ENCODE measurements around the gene CNOT2.

CNOT2 gene

GRCh38 chr12:70354787-70355186 is 111.6 kb downstream of the CNOT2 start:
- no peak overlapping the region for H3K4me3 ChIP-seq (ENCODE audit: low read length)
- TF ChIP-seq ZNF274 (IDR thresholded peaks at IDR 0.05; ENCODE audit: low read depth, low read length) = no peak

DNA sequence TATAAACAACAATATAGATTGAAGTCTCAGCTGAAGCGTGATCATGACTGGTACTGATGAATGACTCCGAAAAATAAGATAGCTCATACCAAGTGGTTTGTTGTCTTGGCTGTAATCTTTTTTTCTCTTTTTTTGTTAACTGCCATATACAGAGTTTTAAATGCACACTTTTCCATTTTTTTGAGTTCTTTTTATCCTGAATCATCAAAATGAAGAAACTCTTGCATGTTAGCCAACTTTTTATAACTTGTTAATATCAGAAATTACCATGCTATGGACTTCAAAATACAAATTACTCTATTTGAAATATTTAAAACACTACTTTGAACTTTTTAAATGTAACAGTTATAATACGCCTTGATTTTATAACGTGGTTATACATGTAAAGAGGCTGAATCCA is 112.7 kb downstream of the CNOT2 start:
- no peak for TF ChIP-seq ZNF274 (IDR thresholded peaks at IDR 0.05; ENCODE audit: low read depth, low read length)
- H3K4me3 ChIP-seq (ENCODE audit: low read length) = no peak overlapping the region

DNA sequence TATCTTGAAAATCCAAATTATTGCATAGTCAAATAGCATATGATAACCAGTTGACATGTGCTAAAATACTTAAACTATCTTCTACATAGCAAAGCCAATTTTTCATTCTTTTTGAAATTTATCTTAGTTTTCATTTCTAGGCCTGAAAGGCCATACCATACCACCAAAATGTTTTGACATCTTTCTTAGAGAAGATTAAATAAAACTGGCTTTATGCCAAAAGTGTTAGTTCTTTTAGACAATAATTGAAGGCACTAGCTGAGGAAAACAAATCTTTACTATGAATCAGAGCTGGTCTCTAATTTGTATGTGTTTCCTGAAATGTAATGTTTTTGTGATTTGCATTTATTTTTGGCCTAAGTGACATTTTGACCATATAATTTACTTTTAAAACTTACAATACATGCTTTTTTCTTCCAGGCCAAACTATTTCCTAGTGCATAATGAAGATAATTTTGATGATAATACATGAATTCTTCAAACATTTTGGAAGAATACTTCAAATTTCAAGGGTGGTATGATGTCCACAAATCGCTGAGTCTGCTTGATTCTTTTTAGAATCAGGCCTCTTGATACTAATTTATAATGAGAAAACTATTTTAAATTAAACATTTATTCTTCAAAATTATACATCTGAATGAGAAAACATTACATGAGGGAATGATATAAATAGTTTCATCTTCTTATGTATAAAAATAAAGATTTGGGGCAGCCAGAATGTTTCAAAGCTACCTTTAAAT is 116.4 kb downstream of the CNOT2 start:
- no peak overlapping the region for H3K4me3 ChIP-seq (ENCODE audit: low read length)
- TF ChIP-seq ZNF274 (IDR thresholded peaks at IDR 0.05; ENCODE audit: low read depth, low read length) = no peak

DNA sequence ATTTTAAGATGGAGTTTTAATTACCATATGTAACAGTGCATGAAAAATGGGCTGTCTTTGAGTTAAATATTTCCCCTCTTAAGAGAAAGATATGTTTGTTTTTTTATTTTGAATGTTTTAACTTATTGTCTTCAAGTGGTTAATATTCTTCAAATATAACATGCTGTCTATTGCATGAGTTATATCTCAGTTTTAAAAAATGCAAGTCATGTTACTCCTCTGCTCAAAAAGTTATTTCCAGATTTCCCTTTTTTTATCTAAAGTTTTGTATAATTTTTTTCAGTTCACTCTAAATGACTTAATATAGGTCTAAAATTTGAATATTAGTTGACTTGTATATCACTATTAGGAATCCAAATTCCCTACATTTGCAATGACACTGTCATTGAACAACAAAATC is 117.0 kb downstream of the CNOT2 start:
- no peak for TF ChIP-seq ZNF274 (IDR thresholded peaks at IDR 0.05; ENCODE audit: low read depth, low read length)
- H3K4me3 ChIP-seq (ENCODE audit: low read length) = no peak overlapping the region

- peak overlapping the region; percentile 70; the same call in 1 of the 2 replicates for H3K4me3 ChIP-seq (ENCODE audit: low read length)
- no peak for TF ChIP-seq ZNF274 (IDR thresholded peaks at IDR 0.05; ENCODE audit: low read depth, low read length)
These were observed 121.6 kb downstream of the CNOT2 start for GRCh38 chr12:70364695-70365397.

GRCh38 chr12:70365398-70365647 is 122.1 kb downstream of the CNOT2 start:
- H3K4me3 ChIP-seq (ENCODE audit: low read length) = peak overlapping the region; percentile 70; the same call in 1 of the 2 replicates
- TF ChIP-seq ZNF274 (IDR thresholded peaks at IDR 0.05; ENCODE audit: low read depth, low read length) = no peak

DNA sequence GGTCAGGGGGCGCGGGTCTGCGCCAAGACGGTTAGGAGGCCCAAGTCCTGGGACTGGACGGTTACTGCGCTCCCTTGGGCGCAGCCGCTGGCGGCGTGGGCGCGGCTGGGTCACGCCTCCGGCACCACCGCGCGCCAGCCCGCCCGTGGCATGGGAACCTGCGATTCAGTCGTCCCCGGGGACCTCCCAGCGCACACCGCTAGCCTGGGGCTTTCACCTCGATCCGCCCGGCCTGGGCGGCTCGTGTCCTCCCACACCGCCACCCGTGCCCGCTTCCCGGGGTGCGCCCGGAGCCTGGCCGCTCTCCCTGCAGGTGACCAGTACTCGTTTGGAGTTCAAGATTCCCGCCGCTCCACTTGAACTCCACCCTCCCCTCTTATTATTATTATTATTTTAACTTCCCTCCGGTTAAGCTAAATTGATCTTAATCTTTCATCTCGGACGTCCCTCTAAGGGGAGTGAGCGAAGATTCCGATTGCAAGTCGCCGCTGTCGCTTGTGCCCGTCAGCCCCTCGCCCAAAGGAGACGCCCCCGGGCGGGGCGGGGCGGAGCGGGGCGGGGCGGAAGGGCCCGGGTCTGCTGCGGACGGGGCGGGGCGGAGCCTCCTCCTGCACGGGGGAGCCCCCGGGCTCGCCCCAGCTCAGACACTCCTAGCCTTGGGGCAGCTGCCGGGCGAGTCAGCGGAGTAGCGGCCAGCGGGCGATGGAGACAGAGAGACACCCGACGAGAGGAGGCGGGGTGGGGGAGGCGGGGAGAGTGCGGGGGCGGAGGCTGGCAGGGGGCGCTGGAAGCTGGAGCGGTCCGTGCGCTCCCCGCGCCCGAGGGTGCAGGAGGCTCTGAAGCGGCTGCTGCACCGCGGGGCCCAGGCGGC is 122.7 kb downstream of the CNOT2 start, which contains the start of gene KCNMB4:
Gene KCNMB4, plus strand, starts transcription at position 643 of the 871 bp plus-strand sequence. CDS start 445 bp downstream, outside the sequence.
- peak within 1 kb of the TSS; percentile 70 for H3K4me3 ChIP-seq (ENCODE audit: low read length)
- no peak for TF ChIP-seq ZNF274 (IDR thresholded peaks at IDR 0.05; ENCODE audit: low read depth, low read length)

DNA sequence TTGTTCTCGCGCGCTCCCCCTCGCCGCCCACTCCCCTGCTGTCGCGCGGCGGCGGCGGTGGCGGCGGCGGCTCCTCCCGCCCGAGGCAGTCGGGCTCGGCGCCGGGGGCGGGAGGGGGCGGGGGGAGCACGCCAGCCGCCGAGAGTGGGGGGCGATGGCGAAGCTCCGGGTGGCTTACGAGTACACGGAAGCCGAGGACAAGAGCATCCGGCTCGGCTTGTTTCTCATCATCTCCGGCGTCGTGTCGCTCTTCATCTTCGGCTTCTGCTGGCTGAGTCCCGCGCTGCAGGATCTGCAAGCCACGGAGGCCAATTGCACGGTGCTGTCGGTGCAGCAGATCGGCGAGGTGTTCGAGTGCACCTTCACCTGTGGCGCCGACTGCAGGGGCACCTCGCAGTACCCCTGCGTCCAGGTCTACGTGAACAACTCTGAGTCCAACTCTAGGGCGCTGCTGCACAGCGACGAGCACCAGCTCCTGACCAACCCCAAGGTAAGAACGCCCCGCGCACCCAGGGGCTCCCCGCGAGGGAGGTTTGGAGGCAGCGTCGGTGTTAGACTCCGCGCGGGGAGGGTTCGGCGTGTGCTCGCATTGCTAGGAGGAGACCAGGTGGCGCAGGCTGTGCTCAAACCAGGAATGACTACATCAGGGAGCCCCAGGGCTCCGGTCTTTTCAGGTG is 123.5 kb downstream of the CNOT2 start:
- TF ChIP-seq ZNF274 (IDR thresholded peaks at IDR 0.05; ENCODE audit: low read depth, low read length) = no peak
- H3K4me3 ChIP-seq (ENCODE audit: low read length) = peak overlapping the region; percentile 70

DNA sequence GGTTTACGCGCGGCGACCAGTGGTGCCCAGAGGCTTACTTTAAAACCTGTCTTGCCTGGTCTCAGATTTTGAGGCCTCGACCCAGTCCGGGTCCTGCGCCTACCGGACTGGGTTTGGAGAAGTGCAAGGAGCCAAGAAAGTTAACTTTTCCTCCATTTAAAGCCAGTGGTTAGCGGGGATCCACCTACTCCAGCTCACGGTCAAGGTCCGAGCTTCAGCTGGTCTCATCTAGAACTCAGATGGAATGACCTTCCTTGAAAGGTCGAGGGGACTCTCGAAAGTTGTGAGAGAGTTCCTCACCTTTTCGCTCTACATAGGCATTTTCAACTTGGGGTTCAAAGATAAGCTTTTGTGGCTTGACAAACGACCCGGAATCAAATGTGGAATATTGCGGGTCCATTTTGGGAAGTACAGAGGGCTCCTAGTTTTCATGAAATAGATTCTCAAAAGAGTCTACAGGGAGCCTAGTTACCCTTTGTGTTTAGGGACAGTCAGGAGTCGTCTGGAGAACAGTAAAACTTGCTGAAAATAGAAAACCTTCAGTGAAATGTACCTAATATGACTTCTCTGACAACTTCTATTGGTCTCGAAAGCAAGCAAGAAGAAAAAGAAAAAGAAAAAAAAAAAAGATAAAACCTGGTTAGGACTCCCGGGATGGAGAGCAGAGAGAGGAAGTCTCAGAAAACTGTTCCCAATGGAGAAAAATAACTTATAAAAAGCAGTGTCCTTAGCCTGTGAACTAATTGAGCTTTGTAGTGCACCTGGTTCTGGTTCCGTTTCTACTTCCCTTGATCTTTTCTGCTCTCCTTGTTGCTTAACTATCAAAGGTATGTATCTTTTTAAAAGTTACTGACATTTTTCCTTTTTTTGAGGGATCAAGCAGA is 124.3 kb downstream of the CNOT2 start:
- no peak for TF ChIP-seq ZNF274 (IDR thresholded peaks at IDR 0.05; ENCODE audit: low read depth, low read length)
- peak overlapping the region; percentile 70 for H3K4me3 ChIP-seq (ENCODE audit: low read length)

GRCh38 chr12:70372881-70373280 is 129.6 kb downstream of the CNOT2 start:
- no peak overlapping the region for H3K4me3 ChIP-seq (ENCODE audit: low read length)
- TF ChIP-seq ZNF274 (IDR thresholded peaks at IDR 0.05; ENCODE audit: low read depth, low read length) = no peak

GRCh38 chr12:70379846-70380245 is 136.6 kb downstream of the CNOT2 start:
- H3K4me3 ChIP-seq (ENCODE audit: low read length) = no peak overlapping the region
- no peak for TF ChIP-seq ZNF274 (IDR thresholded peaks at IDR 0.05; ENCODE audit: low read depth, low read length)

DNA sequence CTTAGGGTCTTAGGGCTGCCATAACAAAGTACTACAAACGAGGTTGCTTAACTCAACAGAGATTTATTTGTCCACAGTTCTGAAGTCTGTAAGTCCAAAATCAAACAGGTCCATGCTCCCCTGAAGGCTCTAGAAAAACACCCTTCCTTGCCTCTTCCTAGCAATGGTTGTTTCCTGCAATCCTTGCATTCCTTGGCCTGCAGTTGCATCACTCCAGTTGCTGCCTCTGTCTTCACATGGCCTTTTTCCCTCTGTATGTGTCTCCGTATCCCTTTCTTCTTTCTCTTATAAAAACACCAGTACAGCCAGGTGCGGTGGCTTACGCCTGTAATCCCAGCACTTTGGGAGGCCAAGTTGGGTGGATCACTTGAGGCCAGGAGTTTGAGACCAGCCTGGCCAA is 140.3 kb downstream of the CNOT2 start:
- no peak for TF ChIP-seq ZNF274 (IDR thresholded peaks at IDR 0.05; ENCODE audit: low read depth, low read length)

DNA sequence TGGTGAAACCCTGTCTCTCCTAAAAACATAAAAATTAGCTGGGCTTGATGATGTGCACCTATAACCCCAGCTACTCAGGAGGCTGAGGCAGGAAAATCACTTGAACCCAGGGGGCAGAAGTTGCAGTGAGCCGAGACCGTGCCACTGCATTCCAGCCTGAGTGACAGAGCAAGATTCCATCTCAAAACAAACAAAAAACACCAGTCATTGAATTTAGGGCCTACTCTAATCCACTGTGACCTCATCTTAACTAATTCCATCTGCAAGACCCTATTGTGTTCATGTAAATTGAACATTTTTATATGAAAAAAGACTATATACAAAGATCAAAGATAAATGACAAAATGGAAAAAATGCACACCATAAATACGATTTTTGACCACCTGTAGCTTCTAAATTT is 140.7 kb downstream of the CNOT2 start:
- TF ChIP-seq ZNF274 (IDR thresholded peaks at IDR 0.05; ENCODE audit: low read depth, low read length) = no peak
- no peak overlapping the region for H3K4me3 ChIP-seq (ENCODE audit: low read length)

More for the DNA sequence above, 140.3 kb downstream of the CNOT2 start:
- H3K4me3 ChIP-seq (ENCODE audit: low read length) = no peak overlapping the region
